Lower leg skin (tissue), 4 donors: ENCODE data around the gene GPR180. TPM values are rescaled to one million over a fixed set of nuclear protein-coding genes. Genes with fewer than 3 reads are reported as not detected.
"Not testable (repeated sequence)": the region's sequence is repeated elsewhere in the genome, so short reads cannot be mapped to it uniquely, and the experiment has no call there.

Experiments
- DNase-seq, 2 donors: peaks; one replicate each; pipeline ENCODE4 v3.0.0-alpha.2; 2019; ENCODE audit warnings: low spot score in 2 of 2
- H3K4me3 ChIP-seq: fragments of 200-600 bp; sonication (generic); 2 replicates; pipeline ENCODE4 v1.5.1; 2017; ENCODE audit warnings: mild to moderate bottlenecking, low read depth; ENCODE audit not compliant: poor library complexity, severe bottlenecking
- POLR2A ChIP-seq, 2 donors: fragments of 450-650 bp; IDR thresholded peaks; one replicate each; pipeline ENCODE4 v1.6.1; 2016 to 2017; ENCODE audit warnings: antibody characterized with exemption in 2 of 2, mild to moderate bottlenecking in 1 of 2, moderate library complexity in 1 of 2
- WGBS, 2 donors: methylation state at CpG; one replicate each; pipeline ENCODE4 v1.1.5; 2018; 5-methylcytosine and 5-hydroxymethylcytosine counted together
- intact Hi-C: fragments of 100-400 bp; cut with DNase I; formaldehyde crosslinking; loops from one replicate; pipeline ENCODE4 v1.15.0; 2023; ENCODE audit warnings: low total_unique reads
- total RNA-seq, 4 donors: library from RNA; depleted of rRNA; stranded (reverse); fragments of >200 nt; gene quantifications; one replicate each; pipeline ENCODE4 v1.1.0, GENCODE V29; 2016
- TF ChIP-seq, protein P1 (sequence below), 3 donors: fragments of 450-650 bp; IDR thresholded peaks; one replicate each; pipeline ENCODE4 v1.5.1; 2016; ENCODE audit warnings: antibody characterized with exemption in 3 of 3, mild to moderate bottlenecking in 3 of 3, moderate library complexity in 2 of 3

GPR180 gene
- total RNA-seq, 4 donors from 2014 or later = 1.8 to 2.5 (median 2.2) TPM

- no peak overlapping the region for H3K4me3 ChIP-seq
- TF ChIP-seq POLR2A (IDR thresholded peaks at IDR 0.05) = no peak
- TF ChIP-seq, protein P1, sequence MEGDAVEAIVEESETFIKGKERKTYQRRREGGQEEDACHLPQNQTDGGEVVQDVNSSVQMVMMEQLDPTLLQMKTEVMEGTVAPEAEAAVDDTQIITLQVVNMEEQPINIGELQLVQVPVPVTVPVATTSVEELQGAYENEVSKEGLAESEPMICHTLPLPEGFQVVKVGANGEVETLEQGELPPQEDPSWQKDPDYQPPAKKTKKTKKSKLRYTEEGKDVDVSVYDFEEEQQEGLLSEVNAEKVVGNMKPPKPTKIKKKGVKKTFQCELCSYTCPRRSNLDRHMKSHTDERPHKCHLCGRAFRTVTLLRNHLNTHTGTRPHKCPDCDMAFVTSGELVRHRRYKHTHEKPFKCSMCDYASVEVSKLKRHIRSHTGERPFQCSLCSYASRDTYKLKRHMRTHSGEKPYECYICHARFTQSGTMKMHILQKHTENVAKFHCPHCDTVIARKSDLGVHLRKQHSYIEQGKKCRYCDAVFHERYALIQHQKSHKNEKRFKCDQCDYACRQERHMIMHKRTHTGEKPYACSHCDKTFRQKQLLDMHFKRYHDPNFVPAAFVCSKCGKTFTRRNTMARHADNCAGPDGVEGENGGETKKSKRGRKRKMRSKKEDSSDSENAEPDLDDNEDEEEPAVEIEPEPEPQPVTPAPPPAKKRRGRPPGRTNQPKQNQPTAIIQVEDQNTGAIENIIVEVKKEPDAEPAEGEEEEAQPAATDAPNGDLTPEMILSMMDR (IDR thresholded peaks at IDR 0.05) = no peak
- WGBS, 2 donors = 57 to 70% methylated on average over 1 of the region's 1 CpG
- intact Hi-C loops = no loop called here
- no peak for DNase-seq
Observed at GRCh38 chr13:94636942-94637578, 35.4 kb downstream of the GPR180 start.

GRCh38 chr13:94637677-94638076, 36.0 kb downstream of the GPR180 start:
- 94 to 95% methylated on average over 3 of the region's 3 CpGs for WGBS, 2 donors
- intact Hi-C loops, H3K4me3 ChIP-seq, DNase-seq: not testable (repeated sequence)

- no peak for TF ChIP-seq POLR2A (IDR thresholded peaks at IDR 0.05)
- TF ChIP-seq, protein P1 (IDR thresholded peaks at IDR 0.05) = no peak
- H3K4me3 ChIP-seq = no peak overlapping the region
- intact Hi-C loops = no loop called here
- no peak for DNase-seq
- 32 to 42% methylated on average over 2 of the region's 2 CpGs for WGBS, 2 donors
Observed at GRCh38 chr13:94640721-94641120, 39.1 kb downstream of the GPR180 start.

DNA sequence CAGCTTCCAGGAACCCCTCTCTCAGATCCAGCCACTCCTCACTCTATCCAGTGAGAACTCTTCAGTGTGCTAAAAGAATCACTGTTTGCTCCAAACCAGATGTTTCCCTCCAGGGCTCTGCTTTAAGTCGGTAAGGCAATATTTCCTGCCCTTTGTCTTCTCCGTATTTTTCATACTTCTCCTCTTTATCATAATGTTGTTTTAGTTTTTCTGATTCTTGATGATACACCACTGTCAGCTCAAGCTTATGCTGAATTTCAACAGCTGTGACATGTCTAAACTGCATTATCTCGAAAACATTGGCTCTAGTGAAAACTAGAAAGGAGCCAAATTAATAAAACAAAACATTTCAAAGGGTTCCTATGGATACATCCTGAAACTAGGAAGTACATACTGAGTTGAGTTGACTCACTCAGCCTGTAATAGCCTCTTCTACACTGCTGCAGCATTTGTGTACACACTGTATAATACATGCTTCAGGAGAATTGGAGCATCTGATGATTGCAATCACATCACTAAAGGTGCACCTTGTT, 39.8 kb downstream of the GPR180 start:
- H3K4me3 ChIP-seq = no peak overlapping the region
- no peak for TF ChIP-seq POLR2A (IDR thresholded peaks at IDR 0.05)
- intact Hi-C loops = no loop called here
- no peak for DNase-seq
- 5 to 8% methylated on average over 3 of the region's 3 CpGs for WGBS, 2 donors

GRCh38 chr13:94646904-94647303, 45.2 kb downstream of the GPR180 start:
- DNase-seq = no peak
- TF ChIP-seq POLR2A (IDR thresholded peaks at IDR 0.05) = no peak
- TF ChIP-seq, protein P1 (IDR thresholded peaks at IDR 0.05) = no peak
- no peak overlapping the region for H3K4me3 ChIP-seq
- WGBS, 2 donors = 76 to 85% methylated on average over 4 of the region's 4 CpGs
- intact Hi-C loops = no loop called here

GRCh38 chr13:94656176-94656575, 54.5 kb downstream of the GPR180 start:
- intact Hi-C loops = no loop called here
- no peak for DNase-seq
- 67 to 83% methylated on average over 1 of the region's 1 CpG for WGBS, 2 donors
- no peak overlapping the region for H3K4me3 ChIP-seq
- TF ChIP-seq, protein P1 (IDR thresholded peaks at IDR 0.05) = no peak
- TF ChIP-seq POLR2A (IDR thresholded peaks at IDR 0.05) = no peak

GRCh38 chr13:94656766-94657165, 55.1 kb downstream of the GPR180 start:
- no peak for DNase-seq
- intact Hi-C loops = no loop called here
- TF ChIP-seq, protein P1 (IDR thresholded peaks at IDR 0.05) = no peak
- no peak for TF ChIP-seq POLR2A (IDR thresholded peaks at IDR 0.05)
- H3K4me3 ChIP-seq = no peak overlapping the region
- 64 to 68% methylated on average over 1 of the region's 1 CpG for WGBS, 2 donors
